A673 (cell line): ENCODE data around the gene SRRM3. TPM values are rescaled to one million over a fixed set of nuclear protein-coding genes. Genes with fewer than 3 reads are reported as not detected.

Source experiments
- BruUV-seq: library from RNA; stranded (reverse); fragments of 400-500 nt; replicated peaks from 2 replicates; lab custom pipeline; 2021; lab: Mats Ljungman, UMichigan
- CTCF ChIA-PET: fragments of 300-600 bp; sonication (Branson Sonifier 250); formaldehyde crosslinking; loops from one replicate; lab custom pipeline; 2022; ENCODE audit warnings: antibody characterized with exemption; lab: Charles Lee
- POLR2A ChIA-PET: fragments of 300-600 bp; sonication (Branson Sonifier 250); formaldehyde crosslinking; loops from one replicate; lab custom pipeline; 2022; ENCODE audit warnings: antibody characterized with exemption; ENCODE audit not compliant: low non-redundant PET; lab: Charles Lee
- DNase-seq: peaks from one replicate; pipeline ENCODE4 v3.0.0-alpha.2; 2015; ENCODE audit warnings: low spot score
- H3K27ac ChIP-seq: fragments of 200-600 bp; sonication (generic); 2 replicates; pipeline ENCODE4 v1.5.1; 2016; ENCODE audit warnings: mixed run types, low read depth, mild to moderate bottlenecking, mixed read lengths, antibody characterized with exemption, low read length; ENCODE audit not compliant: poor library complexity, severe bottlenecking
- H3K27me3 ChIP-seq: fragments of 200-600 bp; sonication (generic); replicated peaks from 2 replicates; pipeline ENCODE4 v1.6.1; 2017; ENCODE audit warnings: mixed run types, low read depth, mild to moderate bottlenecking, mixed read lengths, antibody characterized with exemption, low read length; ENCODE audit not compliant: insufficient read depth, poor library complexity
- H3K36me3 ChIP-seq: fragments of 200-600 bp; sonication (generic); 2 replicates; pipeline ENCODE4 v1.6.1; 2016; ENCODE audit warnings: mixed run types, mild to moderate bottlenecking, mixed read lengths, antibody characterized with exemption, low read length; ENCODE audit not compliant: insufficient read depth, poor library complexity, severe bottlenecking
- H3K4me1 ChIP-seq: fragments of 200-600 bp; sonication (generic); 2 replicates; pipeline ENCODE4 v1.6.1; 2017; ENCODE audit warnings: mixed run types, mild to moderate bottlenecking, mixed read lengths, antibody characterized with exemption, low read length; ENCODE audit not compliant: insufficient read depth, poor library complexity, severe bottlenecking
- H3K4me3 ChIP-seq: fragments of 200-600 bp; sonication (generic); 2 replicates; pipeline ENCODE4 v1.5.1; 2016; ENCODE audit warnings: low read depth, mixed run types, mild to moderate bottlenecking, mixed read lengths, low read length; ENCODE audit not compliant: poor library complexity, severe bottlenecking
- H3K9me3 ChIP-seq: fragments of 200-600 bp; sonication (generic); 2 replicates; pipeline ENCODE4 v1.6.1; 2016; ENCODE audit warnings: mixed run types, low read depth, mild to moderate bottlenecking, mixed read lengths, antibody characterized with exemption, low read length; ENCODE audit not compliant: poor library complexity, severe bottlenecking
- EZH2 ChIP-seq: fragments of 200-600 bp; sonication (generic); IDR thresholded peaks from 2 replicates; pipeline ENCODE4 v1.6.1; 2017; ENCODE audit warnings: borderline replicate concordance, low read depth, mild to moderate bottlenecking, mixed read lengths, antibody characterized with exemption, low read length; ENCODE audit not compliant: poor library complexity, severe bottlenecking
- intact Hi-C: fragments of 100-400 bp; cut with micrococcal nuclease; formaldehyde crosslinking; loops from one replicate; pipeline ENCODE4 v1.10.0; 2022; ENCODE audit not compliant: unreplicated experiment
- total RNA-seq: library from RNA; stranded (reverse); gene quantifications from 2 replicates; pipeline ENCODE4 v1.2.3, GENCODE V29; 2021
- TF ChIP-seq, protein P1 (sequence below): fragments of 300-800, 200-600 bp; sonication (generic); conservative IDR thresholded peaks from 2 replicates; pipeline ENCODE4 v1.5.1; 2017; ENCODE audit warnings: low read depth, mild to moderate bottlenecking, antibody characterized with exemption, low read length, moderate library complexity, mixed read lengths

Gene SRRM3
- total RNA-seq, 1 experiment from 2014 or later: 1.8 TPM

DNA sequence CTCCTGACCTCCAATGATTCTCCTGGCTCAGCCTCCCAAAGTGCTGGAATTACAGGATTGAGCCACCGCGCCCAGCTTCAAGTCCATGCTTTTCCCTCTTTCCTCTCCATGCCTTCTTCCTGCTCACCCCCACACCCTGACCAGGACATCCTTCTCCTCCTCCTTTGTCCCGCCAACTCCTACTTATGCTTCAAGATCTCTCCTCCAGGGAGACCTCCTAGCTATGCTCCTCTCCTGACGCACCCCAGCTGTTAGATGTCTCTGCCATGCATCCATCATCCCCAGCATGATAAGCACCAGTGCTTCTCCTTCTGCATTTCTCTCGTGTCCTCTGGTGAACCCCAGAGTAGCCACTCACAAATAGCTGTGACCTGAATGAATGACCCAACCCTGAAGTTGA is 21.1 kb downstream of the SRRM3 start:
- Histone ChIP-seq H3K9me3 (no peaks in the 10 kb centered on the region), H3K36me3 (no peaks in the 10 kb centered on the region), H3K27me3 (no peaks in the 10 kb centered on the region), H3K27ac (no peak overlapping the region), H3K4me3 (no peak overlapping the region), H3K4me1 (peaks cover 6% of the 10 kb centered on the region)
- CTCF ChIA-PET: no interaction called here
- BruUV-seq: no TSS peak
- DNase-seq: no peak
- intact Hi-C loops: no loop called here
- no peak for TF ChIP-seq EZH2
- TF ChIP-seq, protein P1, sequence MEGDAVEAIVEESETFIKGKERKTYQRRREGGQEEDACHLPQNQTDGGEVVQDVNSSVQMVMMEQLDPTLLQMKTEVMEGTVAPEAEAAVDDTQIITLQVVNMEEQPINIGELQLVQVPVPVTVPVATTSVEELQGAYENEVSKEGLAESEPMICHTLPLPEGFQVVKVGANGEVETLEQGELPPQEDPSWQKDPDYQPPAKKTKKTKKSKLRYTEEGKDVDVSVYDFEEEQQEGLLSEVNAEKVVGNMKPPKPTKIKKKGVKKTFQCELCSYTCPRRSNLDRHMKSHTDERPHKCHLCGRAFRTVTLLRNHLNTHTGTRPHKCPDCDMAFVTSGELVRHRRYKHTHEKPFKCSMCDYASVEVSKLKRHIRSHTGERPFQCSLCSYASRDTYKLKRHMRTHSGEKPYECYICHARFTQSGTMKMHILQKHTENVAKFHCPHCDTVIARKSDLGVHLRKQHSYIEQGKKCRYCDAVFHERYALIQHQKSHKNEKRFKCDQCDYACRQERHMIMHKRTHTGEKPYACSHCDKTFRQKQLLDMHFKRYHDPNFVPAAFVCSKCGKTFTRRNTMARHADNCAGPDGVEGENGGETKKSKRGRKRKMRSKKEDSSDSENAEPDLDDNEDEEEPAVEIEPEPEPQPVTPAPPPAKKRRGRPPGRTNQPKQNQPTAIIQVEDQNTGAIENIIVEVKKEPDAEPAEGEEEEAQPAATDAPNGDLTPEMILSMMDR: no peak
- POLR2A ChIA-PET: no interaction called here

DNA sequence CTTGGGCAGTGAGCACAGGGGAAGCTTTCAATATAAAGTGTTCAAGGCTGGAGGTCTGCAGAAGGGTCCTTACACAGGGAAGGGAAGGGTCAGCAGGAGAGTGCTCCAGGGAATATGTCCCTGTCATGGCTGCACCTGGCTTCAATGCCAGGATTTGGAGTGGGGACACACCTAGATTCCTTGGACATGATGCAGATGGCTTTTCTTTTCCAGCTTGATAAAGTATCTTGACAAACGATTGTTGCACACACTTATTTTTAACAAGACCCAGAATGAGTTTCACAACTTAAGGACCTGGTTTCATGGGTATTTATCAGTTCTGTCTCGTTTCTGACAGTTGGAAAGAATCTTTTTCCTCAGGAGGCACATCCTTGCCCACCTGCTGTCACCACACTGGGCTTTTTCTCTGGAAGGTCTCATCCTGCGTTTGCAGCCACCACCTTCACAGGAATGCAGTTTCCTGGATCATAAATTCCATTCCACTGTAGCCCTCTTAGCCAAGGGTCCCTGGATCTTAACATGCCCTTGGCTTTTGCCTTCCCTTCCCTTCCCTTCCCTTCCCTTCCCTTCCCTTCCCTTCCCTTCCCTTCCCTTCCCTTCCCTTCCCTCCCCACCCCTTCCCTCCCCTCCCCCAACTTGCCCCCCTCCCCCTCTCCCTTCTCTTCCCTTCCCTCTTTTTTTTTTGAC is 21.7 kb downstream of the SRRM3 start:
- POLR2A ChIA-PET: no interaction called here
- no peak for TF ChIP-seq EZH2
- TF ChIP-seq, protein P1: no peak
- no TSS peak for BruUV-seq

DNA sequence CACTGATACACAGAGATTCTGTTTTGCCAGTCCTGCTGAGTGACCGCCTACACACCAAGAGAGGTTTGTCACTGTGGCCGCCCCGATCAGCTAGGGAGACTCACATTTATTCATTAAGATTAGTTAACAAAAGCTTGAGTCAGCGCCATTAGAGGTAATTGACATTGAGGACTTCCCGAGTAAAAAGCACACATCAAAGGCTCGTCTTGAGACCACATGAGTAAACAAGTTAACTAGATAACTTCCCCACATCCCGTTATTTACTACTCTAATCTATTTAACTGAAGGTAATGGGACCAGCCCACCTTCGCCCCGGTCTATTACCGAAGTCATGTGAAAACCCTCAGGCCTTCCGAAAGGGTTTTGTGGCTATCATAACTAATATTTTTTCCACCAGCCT is 23.0 kb downstream of the SRRM3 start:
- CTCF ChIA-PET: no interaction called here
- intact Hi-C loops: no loop called here

More for the DNA sequence above, 21.7 kb downstream of the SRRM3 start:
- no peak overlapping the region for H3K4me3 ChIP-seq
- H3K36me3 ChIP-seq: no peaks in the 10 kb centered on the region
- intact Hi-C loops: no loop called here
- no peaks in the 10 kb centered on the region for H3K9me3 ChIP-seq
- H3K27ac ChIP-seq: no peak overlapping the region
- no peaks in the 10 kb centered on the region for H3K27me3 ChIP-seq
- CTCF ChIA-PET: no interaction called here
- peaks cover 6% of the 10 kb centered on the region for H3K4me1 ChIP-seq
- no peak for DNase-seq

More for the DNA sequence above, 23.0 kb downstream of the SRRM3 start:
- BruUV-seq: no TSS peak
- Histone ChIP-seq H3K4me3 (no peak overlapping the region), H3K27me3 (peaks cover 7% of the 10 kb centered on the region), H3K4me1 (peaks cover 6% of the 10 kb centered on the region), H3K36me3 (no peaks in the 10 kb centered on the region), H3K9me3 (no peaks in the 10 kb centered on the region), H3K27ac (no peak overlapping the region)
- POLR2A ChIA-PET: no interaction called here
- no peak for DNase-seq
- TF ChIP-seq, protein P1: no peak
- TF ChIP-seq EZH2: no peak
